GM18858 (cell line): ENCODE measurements around the gene IFITM2.
"Not testable (repeated sequence)": the region's sequence is repeated elsewhere in the genome, so short reads cannot be mapped to it uniquely, and the experiment has no call there.

ENCODE experiments used
- ATAC-seq: cut with Tn5 transposase; IDR thresholded peaks from one replicate; pipeline ENCODE4 v1.9.1; 2021; ENCODE audit not compliant: unreplicated experiment

Gene IFITM2

DNA sequence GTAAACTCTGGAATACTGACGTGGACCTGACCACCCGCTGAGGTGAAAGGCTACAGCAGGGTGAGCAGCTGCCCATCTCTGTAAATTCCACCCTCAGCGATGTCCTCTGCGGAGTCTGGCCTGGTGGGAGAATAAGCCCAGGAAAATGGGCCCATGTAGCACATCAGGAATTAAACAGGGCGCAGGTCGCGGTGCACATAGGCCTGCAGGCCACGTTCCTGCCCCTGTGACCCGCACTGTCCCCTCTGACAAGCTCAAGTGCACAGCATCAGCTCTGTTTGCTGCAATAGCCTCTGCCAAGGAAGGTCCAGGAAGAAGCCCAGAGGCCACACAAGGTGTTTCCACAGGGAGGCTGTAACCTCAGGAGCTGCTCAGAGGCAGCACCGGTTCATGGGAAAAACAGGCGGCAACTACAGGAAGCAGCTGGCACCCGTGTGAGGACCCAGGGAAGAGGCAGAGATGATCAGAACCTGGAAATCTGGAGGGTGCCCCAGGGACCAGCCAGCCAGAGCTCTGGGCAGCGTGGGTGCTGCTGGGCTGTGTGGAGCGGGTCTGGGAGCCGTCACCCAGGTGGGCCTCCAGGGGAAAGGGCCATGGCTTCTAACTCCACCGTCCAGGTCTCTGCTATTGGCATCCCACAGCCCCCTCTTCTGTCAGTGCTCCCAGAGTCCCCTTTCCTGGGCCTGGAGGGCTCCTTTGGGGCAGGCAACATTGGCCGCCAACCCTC lies 808 bp upstream of the IFITM2 start:
- no peak for ATAC-seq

DNA sequence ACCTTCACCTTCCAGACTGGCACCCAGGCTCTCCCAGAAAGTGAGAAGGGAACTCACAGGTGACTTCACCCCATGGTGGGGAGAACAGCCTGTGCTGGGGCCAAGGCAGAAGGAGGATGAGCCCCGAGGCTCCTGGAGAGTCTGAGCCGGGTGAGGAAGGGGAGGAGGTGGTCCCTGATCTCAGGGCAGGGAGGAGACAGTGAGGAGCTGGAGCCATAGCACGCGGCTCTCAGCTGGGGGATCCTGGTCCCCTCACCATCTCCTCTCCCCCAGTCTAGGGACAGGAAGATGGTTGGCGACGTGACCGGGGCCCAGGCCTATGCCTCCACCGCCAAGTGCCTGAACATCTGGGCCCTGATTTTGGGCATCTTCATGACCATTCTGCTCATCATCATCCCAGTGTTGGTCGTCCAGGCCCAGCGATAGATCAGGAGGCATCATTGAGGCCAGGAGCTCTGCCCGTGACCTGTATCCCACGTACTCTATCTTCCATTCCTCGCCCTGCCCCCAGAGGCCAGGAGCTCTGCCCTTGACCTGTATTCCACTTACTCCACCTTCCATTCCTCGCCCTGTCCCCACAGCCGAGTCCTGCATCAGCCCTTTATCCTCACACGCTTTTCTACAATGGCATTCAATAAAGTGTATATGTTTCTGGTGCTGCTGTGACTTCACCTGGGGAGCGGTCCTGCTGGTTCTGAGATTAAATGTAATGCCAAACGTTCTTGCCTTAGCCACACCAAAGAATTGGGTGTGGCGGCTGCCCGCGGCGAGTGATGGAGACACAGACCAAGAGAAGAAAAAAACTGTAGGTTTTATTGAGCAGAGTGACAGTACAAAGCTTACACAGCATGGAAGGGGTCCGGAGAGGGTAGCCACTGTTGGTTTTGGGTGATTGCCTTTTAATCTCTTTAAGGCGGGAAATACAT lies 1.4 kb downstream of the IFITM2 start:
- not testable (repeated sequence) for ATAC-seq

DNA sequence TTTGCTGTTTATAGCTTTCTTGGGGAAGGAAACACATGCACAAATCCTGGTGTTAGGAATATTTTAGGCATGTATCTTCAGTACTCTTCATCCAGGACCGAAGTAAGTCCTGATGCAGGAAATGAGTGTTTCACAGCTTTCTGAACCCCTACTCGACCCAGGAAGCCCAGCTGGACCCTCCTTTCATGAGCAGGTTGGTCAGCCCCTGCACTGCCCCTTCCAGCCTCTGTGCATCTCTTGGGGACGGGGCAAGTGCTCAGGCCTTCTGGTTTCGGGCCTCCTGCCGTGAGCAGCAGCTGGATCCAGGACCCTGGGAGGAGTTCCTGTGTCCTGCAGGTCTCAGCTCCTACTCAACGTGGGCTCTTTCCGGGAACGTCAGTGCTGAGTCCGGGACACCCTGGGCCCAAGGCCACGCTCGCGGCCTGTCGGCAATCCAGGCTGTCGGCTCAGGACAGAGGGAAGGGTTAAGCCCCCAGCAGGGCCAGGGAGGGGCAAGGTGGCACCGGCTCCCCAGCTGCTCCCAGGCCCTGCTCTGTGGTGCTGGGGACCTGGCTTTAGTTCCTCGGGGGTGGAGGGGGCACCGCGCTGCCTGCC lies 2.5 kb downstream of the IFITM2 start:
- ATAC-seq = not testable (repeated sequence)

DNA sequence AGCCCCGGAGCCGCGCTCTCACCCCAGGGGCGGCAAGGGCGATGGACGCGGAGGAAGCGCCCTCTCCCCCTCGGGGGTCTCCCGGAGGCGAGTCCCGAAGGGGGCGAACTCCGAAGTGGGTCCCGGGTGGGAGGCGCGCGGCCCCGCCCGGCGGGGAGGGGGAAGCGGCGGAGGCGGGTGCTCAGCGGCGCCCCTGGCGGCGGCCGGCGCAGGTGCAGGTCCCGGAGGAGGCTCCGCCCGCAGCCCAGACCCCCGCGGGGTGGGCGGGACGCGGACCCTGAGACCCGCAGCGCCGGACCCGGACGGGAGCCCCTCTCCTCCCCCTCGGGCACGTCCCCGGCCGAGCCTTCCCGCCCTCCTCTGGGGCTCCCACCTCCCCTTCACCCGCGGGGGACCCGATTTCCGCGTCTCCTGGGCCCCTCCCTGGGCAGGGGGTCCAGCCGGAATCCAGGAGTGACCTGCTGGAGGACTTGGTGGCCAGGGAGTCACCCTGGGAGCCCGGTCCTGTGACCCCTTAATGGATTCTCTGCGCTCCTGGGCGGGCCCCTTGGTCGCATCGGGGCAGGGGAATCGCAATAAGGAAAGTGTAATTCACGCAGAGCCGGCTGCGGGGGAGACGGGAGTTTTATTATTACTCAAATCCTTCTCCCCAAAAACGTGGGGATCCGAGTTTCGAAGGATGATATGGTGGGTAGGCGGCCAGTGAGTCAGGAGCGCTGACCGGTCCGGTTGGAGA lies 3.6 kb downstream of the IFITM2 start:
- ATAC-seq = not testable (repeated sequence)

DNA sequence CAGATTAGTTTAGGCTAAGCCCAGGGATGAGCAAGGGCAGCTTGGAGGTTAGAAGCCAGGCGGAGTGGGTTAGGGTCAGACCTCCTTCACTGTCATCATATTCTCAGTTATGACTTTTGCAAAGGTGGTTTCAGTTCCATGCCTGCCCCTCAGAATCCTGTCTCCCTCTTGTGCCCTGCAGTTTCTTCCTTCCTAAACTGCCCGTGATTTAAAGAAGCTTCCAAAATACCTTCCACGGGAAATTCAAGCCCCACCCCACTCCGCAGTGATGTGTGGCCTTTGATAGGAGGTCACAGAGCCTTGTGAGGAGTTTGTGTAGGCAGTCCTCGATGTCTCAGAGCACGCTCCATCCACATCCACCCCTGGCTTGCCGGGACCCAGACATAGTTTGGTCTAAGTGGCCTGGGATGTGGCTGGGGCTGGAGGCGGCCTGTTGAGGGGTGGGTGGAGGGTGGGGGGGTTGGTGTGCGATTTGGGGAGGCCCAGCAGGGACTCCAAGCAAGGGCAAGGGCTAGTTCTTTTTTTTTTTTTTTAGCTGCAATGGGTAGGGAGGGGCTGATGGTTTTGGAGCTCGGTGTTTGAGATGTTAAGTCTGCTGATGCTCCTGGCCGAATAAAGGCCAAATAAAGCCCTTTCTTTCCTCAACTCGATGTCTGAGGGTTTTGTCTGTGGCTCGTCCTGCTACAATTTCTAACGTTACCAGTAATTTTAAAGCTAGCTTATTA lies 4.6 kb downstream of the IFITM2 start:
- no peak for ATAC-seq

DNA sequence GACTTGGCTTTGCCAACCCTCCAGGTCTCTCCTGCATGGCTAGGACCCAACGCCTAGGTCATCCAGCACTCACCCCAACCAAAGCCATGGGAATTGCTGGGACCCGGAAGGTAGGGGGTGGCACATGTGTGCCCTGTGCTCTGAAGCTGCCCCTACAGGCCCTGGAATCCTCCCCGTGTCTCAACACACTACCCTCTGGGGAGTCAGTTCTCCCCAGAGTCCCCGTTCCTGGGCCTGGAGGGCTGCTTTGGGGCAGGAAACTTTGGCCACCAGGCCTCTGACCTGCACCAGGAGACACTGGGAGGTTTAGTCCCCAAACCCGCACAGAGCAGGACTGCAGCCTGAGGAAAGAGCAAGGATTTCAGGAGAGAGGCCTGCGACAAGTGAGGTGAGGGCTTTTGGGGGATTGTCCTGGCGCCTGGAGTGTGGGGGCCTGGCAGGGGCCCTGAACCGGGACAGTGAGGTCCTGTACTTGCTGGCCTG lies 5.7 kb downstream of the IFITM2 start:
- no peak for ATAC-seq

DNA sequence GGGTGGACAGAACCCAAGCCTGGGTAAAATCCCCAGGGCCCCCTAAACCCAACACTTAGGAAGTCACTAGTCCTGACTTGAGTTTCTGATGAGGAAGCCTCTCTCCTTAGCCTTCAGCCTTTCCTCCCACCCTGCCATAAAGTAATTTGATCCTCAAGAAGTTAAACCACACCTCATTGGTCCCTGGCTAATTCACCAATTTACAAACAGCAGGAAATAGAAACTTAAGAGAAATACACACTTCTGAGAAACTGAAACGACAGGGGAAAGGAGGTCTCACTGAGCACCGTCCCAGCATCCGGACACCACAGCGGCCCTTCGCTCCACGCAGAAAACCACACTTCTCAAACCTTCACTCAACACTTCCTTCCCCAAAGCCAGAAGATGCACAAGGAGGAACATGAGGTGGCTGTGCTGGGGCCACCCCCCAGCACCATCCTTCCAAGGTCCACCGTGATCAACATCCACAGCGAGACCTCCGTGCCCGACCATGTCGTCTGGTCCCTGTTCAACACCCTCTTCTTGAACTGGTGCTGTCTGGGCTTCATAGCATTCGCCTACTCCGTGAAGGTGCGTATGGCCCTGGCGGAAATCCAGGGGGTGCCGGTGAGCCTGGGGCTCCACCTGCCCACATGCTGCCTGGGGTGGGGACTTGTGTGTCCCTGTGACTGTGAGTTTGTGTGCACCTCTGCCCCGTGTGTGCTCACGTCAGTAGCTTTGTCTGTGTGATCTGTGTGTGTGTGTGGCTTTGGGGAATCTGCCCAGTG lies 6.4 kb downstream of the IFITM2 start, which contains the start of gene IFITM1:
Gene IFITM1, plus strand, starts transcription at position 254 of the 767 bp plus-strand sequence. Its CDS starts 131 bp downstream, at position 385.
- ATAC-seq = no peak

GRCh38 chr11:314554-314875 lies 6.9 kb downstream of the IFITM2 start:
- not testable (repeated sequence) for ATAC-seq

GRCh38 chr11:315051-315481 lies 7.5 kb downstream of the IFITM2 start:
- ATAC-seq = no peak

- ATAC-seq = no peak
Measured at GRCh38 chr11:315516-315994, 7.9 kb downstream of the IFITM2 start.

GRCh38 chr11:316031-316701 lies 8.6 kb downstream of the IFITM2 start:
- ATAC-seq = no peak

DNA sequence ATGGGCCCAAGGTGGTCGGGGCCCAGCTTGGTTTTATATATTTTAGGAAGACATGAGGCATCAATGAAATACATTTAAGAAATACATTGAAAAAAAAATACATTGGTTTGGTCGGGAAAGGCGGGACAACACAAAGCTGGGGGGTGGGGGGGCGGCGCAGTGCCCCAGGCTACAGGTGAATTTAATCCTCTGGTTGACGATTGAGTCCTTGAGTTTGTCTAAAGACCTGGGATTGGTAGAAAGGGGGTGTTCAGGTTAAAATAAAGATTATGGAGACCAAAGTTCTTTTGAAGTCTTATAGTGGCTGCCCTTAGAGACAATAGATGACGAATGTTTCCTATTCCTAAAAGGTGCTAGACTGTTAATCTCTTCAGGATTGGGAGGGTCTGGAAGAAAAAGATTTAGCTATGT lies 9.3 kb downstream of the IFITM2 start:
- ATAC-seq = no peak

GRCh38 chr11:317668-318404 lies 10.2 kb downstream of the IFITM2 start:
- ATAC-seq = not testable (repeated sequence)

DNA sequence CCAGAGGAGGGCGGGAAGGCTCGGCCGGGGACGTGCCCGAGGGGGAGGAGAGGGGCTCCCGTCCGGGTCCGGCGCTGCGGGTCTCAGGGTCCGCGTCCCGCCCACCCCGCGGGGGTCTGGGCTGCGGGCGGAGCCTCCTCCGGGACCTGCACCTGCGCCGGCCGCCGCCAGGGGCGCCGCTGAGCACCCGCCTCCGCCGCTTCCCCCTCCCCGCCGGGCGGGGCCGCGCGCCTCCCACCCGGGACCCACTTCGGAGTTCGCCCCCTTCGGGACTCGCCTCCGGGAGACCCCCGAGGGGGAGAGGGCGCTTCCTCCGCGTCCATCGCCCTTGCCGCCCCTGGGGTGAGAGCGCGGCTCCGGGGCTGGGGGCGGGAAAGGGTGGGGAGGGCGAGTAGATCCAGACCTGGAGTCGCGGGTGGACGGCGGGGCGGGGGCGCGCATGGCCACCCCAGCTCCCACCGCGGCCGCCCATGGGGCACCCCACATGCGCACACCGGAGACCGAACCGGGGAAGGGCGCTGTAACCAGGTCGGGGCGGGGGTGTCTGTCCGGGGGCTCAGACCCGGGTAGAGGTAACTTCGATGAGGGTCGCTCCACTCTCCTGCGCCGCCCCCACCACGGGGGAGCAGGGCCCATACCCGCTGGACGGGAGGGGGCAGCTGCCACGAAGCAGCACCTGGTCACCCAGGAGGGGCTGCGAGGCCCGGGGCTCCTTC lies 10.9 kb downstream of the IFITM2 start:
- ATAC-seq = not testable (repeated sequence)

DNA sequence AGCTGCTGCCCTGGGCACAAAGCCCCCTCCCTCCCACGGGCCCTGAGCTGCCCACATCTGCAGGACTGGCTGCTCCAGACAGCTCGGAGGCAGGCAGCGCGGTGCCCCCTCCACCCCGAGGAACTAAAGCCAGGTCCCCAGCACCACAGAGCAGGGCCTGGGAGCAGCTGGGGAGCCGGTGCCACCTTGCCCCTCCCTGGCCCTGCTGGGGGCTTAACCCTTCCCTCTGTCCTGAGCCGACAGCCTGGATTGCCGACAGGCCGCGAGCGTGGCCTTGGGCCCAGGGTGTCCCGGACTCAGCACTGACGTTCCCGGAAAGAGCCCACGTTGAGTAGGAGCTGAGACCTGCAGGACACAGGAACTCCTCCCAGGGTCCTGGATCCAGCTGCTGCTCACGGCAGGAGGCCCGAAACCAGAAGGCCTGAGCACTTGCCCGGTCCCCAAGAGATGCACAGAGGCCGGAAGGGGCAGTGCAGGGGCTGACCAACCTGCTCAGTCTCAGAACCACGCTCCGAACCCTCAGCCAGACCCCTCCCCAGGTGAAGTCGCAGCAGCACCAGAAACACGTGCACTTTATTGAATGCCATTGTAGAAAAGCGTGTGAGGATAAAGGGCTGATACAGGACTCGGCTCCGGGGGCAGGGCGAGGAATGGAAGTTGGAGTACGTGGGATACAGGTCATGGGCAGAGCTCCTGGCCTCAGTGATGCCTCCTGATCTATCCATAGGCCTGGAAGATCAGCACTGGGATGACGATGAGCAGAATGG lies 11.7 kb downstream of the IFITM2 start:
- not testable (repeated sequence) for ATAC-seq

DNA sequence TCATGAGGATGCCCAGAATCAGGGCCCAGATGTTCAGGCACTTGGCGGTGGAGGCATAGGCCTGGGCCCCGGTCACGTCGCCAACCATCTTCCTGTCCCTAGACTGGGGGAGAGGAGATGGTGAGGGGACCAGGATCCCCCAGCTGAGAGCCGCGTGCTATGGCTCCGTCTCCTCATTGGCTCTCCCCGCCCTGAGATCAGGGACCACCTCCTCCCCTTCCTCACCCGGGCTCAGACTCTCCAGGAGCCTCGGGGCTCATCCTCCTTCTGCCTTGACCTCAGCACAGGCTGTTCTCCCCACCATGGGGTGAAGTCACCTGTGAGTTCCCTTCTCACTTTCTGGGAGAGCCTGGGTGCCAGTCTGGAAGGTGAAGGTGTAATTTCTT lies 12.3 kb downstream of the IFITM2 start:
- not testable (repeated sequence) for ATAC-seq

DNA sequence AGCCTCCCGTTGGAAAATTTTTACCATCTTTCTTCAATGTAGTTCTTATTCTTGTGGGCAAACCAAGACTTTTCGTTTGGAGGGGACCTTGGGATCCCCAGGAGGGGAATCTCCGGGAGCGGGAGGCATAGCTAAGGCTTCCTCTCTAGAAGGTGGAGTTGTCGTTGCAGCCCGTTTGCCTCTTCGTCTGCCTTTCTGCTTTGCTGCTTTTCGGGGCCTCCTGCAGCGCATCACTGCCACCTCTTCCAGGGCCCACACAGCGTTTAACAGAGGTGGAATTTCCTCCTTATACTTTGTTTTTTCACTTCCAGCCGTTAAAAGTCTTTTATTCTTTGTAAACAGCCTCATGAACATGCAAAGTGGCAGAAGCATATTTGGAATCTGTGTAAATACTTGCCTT lies 16.5 kb downstream of the IFITM2 start:
- ATAC-seq = no peak
